Mammary epithelial cell (primary cell): Measurements from ENCODE around the gene PPP1R9B.

Experiments used
- CTCF ChIP-seq, 2 donors: IDR thresholded peaks in 1 of 2; conservative IDR thresholded peaks in 1 of 2; 2 replicates each; pipeline ENCODE4 v1.5.1; 2011 to 2012; ENCODE audit warnings: inconsistent platforms in 2 of 2, low read length in 2 of 2, mild to moderate bottlenecking in 2 of 2, control low read depth in 1 of 2, low read depth in 1 of 2; ENCODE audit not compliant: insufficient read depth in 1 of 2; ENCODE audit errors: extremely low read depth in 1 of 2
- EZH2 ChIP-seq: IDR thresholded peaks from 2 replicates; pipeline ENCODE4 v1.6.1; 2012; ENCODE audit warnings: low read length, inconsistent platforms, borderline replicate concordance

GRCh38 chr17:50155115-50155819 is 4.8 kb upstream of the PPP1R9B start:
- TF ChIP-seq CTCF (conservative IDR thresholded peaks at IDR 0.05 in 1 of 2, IDR thresholded peaks at IDR 0.05 in 1 of 2; ENCODE audit: extremely low read depth in 1 of 2, insufficient read depth in 1 of 2, low read depth in 1 of 2, low read length in 2 of 2) (no peak), EZH2 (no peak)
